Mesendoderm (in vitro differentiated cells): Measurements from ENCODE around the gene KIT.

ENCODE experiments used
- DNase-seq: peaks from one replicate; pipeline ENCODE4 v3.0.0; 2013
- H2AK5ac ChIP-seq: 2 replicates; pipeline ENCODE4 v1.6.1; 2013; ENCODE audit warnings: low read length, inconsistent platforms
- H2BK120ac ChIP-seq: 2 replicates; pipeline ENCODE4 v1.6.1; 2013; ENCODE audit warnings: low read depth, mild to moderate bottlenecking, low read length, moderate library complexity, mixed read lengths
- H2BK15ac ChIP-seq: replicated peaks from 2 replicates; pipeline ENCODE4 v1.6.1; 2013; ENCODE audit warnings: low read depth, mild to moderate bottlenecking, moderate library complexity
- H2BK5ac ChIP-seq: 2 replicates; pipeline ENCODE4 v1.6.1; 2013; ENCODE audit warnings: low read length, inconsistent platforms
- H3K18ac ChIP-seq: 2 replicates; pipeline ENCODE4 v1.6.1; 2013; ENCODE audit warnings: mild to moderate bottlenecking, low read length, mixed read lengths
- H3K23ac ChIP-seq: one replicate; pipeline ENCODE4 v1.6.1; 2013; ENCODE audit warnings: low read length
- H3K27ac ChIP-seq: 2 replicates; pipeline ENCODE4 v1.5.1; 2013; ENCODE audit warnings: low read depth, mild to moderate bottlenecking, inconsistent platforms, low read length, moderate library complexity
- H3K27me3 ChIP-seq: 2 replicates; pipeline ENCODE4 v1.6.1; 2013; ENCODE audit warnings: low read length, control low read depth, mild to moderate bottlenecking, inconsistent platforms; ENCODE audit not compliant: insufficient read depth, poor library complexity
- H3K36me3 ChIP-seq: 2 replicates; pipeline ENCODE4 v1.6.1; 2013; ENCODE audit warnings: low read length, inconsistent platforms; ENCODE audit not compliant: control insufficient read depth, insufficient read depth
- H3K4ac ChIP-seq: one replicate; pipeline ENCODE4 v1.6.1; 2013; ENCODE audit warnings: low read depth, mild to moderate bottlenecking, low read length, moderate library complexity
- H3K4me1 ChIP-seq: 2 replicates; pipeline ENCODE4 v1.6.1; 2013; ENCODE audit warnings: low read depth, low read length, inconsistent platforms; ENCODE audit not compliant: control insufficient read depth
- H3K4me2 ChIP-seq: 2 replicates; pipeline ENCODE4 v1.6.1; 2013; ENCODE audit warnings: low read length
- H3K4me3 ChIP-seq: 2 replicates; pipeline ENCODE4 v1.5.1; 2013; ENCODE audit warnings: mild to moderate bottlenecking, low read length
- H3K56ac ChIP-seq: one replicate; pipeline ENCODE4 v1.6.1; 2013; ENCODE audit warnings: low read length
- H3K79me1 ChIP-seq: 2 replicates; pipeline ENCODE4 v1.6.1; 2013; ENCODE audit warnings: low read length, inconsistent platforms
- H3K79me2 ChIP-seq: 2 replicates; pipeline ENCODE4 v1.6.1; 2013; ENCODE audit warnings: mild to moderate bottlenecking, low read length; ENCODE audit not compliant: control insufficient read depth, insufficient read depth
- H3K9ac ChIP-seq: 2 replicates; pipeline ENCODE4 v1.6.1; 2013; ENCODE audit warnings: low read length, inconsistent platforms
- H4K5ac ChIP-seq: one replicate; pipeline ENCODE4 v1.6.1; 2013; ENCODE audit warnings: low read length
- H4K8ac ChIP-seq: one replicate; pipeline ENCODE4 v1.6.1; 2013; ENCODE audit warnings: low read depth, mild to moderate bottlenecking, control low read depth, low read length, moderate library complexity
- WGBS: extraction: QIAGEN DNeasy Blood & Tissue Kit; methylation state at CpG from one replicate; pipeline ENCODE4 v1.1.7; 2013; ENCODE audit warnings: low lambda C conversion rate, missing lambda C conversion rate; ENCODE audit not compliant: insufficient coverage; ENCODE audit errors: extremely low coverage; 5-methylcytosine and 5-hydroxymethylcytosine counted together

The KIT gene

GRCh38 chr4:54717694-54718093 lies 59.9 kb downstream of the KIT start:
- H3K56ac ChIP-seq = no peak overlapping the region
- no peaks in the 10 kb centered on the region for H3K36me3 ChIP-seq
- no peaks in the 10 kb centered on the region for H3K79me1 ChIP-seq
- no peak overlapping the region for H4K8ac ChIP-seq
- no peaks in the 10 kb centered on the region for H3K4me1 ChIP-seq
- H3K9ac ChIP-seq = no peak overlapping the region
- H2AK5ac ChIP-seq = no peak overlapping the region
- H3K27me3 ChIP-seq = no peaks in the 10 kb centered on the region
- no peak overlapping the region for H2BK120ac ChIP-seq
- H3K27ac ChIP-seq = no peak overlapping the region
- no peak overlapping the region for H3K18ac ChIP-seq
- H3K23ac ChIP-seq = no peak overlapping the region
- H2BK5ac ChIP-seq = no peak overlapping the region
- no CpG with 5 or more reads among the region's 3 CpGs for WGBS
- H4K5ac ChIP-seq = no peak overlapping the region
- no peak overlapping the region for H3K4me3 ChIP-seq
- no peak for DNase-seq
- no peaks in the 10 kb centered on the region for H3K79me2 ChIP-seq
- no peak overlapping the region for H3K4ac ChIP-seq
- H3K4me2 ChIP-seq = no peak overlapping the region
- no peak overlapping the region for H2BK15ac ChIP-seq

- Histone ChIP-seq H3K79me1 (no peaks in the 10 kb centered on the region), H2BK5ac (no peak overlapping the region), H3K18ac (no peak overlapping the region), H4K5ac (no peak overlapping the region), H4K8ac (no peak overlapping the region), H3K23ac (no peak overlapping the region), H3K79me2 (no peaks in the 10 kb centered on the region), H3K4ac (no peak overlapping the region), H2AK5ac (no peak overlapping the region), H3K36me3 (no peaks in the 10 kb centered on the region), H3K56ac (no peak overlapping the region), H3K4me3 (no peak overlapping the region), H3K4me2 (no peak overlapping the region), H3K9ac (no peak overlapping the region), H3K27ac (no peak overlapping the region), H3K4me1 (no peaks in the 10 kb centered on the region), H2BK120ac (no peak overlapping the region), H2BK15ac (no peak overlapping the region), H3K27me3 (no peaks in the 10 kb centered on the region)
- no CpG with 5 or more reads among the region's 3 CpGs for WGBS
- DNase-seq = peak; percentile 16
Observed at GRCh38 chr4:54719378-54719777, 61.6 kb downstream of the KIT start.

DNA sequence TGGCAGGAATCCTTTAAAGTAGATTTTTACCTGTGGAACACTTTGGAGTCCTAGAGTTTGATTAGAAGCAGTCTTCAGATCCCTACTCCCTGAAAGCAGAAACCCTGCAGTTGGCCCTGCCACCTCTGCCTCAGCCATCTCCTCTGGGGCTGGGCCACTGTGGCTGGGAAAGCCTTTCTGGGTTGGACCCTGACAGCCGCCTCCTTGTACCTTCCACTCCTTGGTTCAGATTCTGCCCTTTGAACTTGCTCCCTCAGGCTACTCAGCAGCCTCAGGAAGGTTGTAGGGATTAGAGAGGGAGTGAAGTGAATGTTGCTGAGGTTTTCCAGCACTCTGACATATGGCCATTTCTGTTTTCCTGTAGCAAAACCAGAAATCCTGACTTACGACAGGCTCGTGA lies 65.5 kb downstream of the KIT start:
- no peak overlapping the region for H2BK120ac ChIP-seq
- H3K27ac ChIP-seq = no peak overlapping the region
- no peak overlapping the region for H4K8ac ChIP-seq
- H3K79me2 ChIP-seq = no peaks in the 10 kb centered on the region
- no peak overlapping the region for H3K18ac ChIP-seq
- no peak overlapping the region for H3K9ac ChIP-seq
- no peaks in the 10 kb centered on the region for H3K27me3 ChIP-seq
- no peaks in the 10 kb centered on the region for H3K79me1 ChIP-seq
- H3K4me1 ChIP-seq = no peaks in the 10 kb centered on the region
- no CpG with 5 or more reads among the region's 3 CpGs for WGBS
- H3K4me2 ChIP-seq = no peak overlapping the region
- H3K4me3 ChIP-seq = no peak overlapping the region
- no peak overlapping the region for H2BK15ac ChIP-seq
- H4K5ac ChIP-seq = no peak overlapping the region
- DNase-seq = no peak
- H3K23ac ChIP-seq = no peak overlapping the region
- no peak overlapping the region for H2AK5ac ChIP-seq
- H3K4ac ChIP-seq = no peak overlapping the region
- no peak overlapping the region for H2BK5ac ChIP-seq
- H3K56ac ChIP-seq = no peak overlapping the region
- no peaks in the 10 kb centered on the region for H3K36me3 ChIP-seq

DNA sequence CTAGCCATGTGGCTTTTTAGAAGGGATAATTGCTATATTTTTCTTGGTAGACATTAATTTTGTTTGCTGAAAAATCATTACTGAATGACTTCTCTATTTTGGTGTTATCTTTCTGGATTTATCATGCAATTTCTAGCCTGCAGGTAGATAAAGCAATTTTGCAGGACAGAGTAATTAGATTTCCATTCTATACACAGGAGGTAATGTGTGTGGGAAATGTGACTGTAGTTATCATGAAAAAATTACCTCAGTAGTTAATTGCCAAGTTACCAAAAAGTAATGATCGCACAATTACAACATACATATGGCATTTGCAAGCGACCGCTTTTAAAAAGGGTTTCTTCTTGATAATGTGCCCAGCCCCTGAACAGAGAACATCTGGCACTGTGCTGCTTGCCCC lies 66.1 kb downstream of the KIT start:
- H4K5ac ChIP-seq = no peak overlapping the region
- H2AK5ac ChIP-seq = no peak overlapping the region
- H3K4me1 ChIP-seq = no peaks in the 10 kb centered on the region
- H2BK5ac ChIP-seq = no peak overlapping the region
- H3K4ac ChIP-seq = no peak overlapping the region
- no peak overlapping the region for H2BK15ac ChIP-seq
- H3K27ac ChIP-seq = no peak overlapping the region
- no peak overlapping the region for H4K8ac ChIP-seq
- H3K79me2 ChIP-seq = no peaks in the 10 kb centered on the region
- H3K4me3 ChIP-seq = no peak overlapping the region
- WGBS = no CpG with 5 or more reads among the region's 3 CpGs
- no peaks in the 10 kb centered on the region for H3K36me3 ChIP-seq
- no peaks in the 10 kb centered on the region for H3K27me3 ChIP-seq
- H2BK120ac ChIP-seq = no peak overlapping the region
- no peak for DNase-seq
- H3K56ac ChIP-seq = no peak overlapping the region
- H3K18ac ChIP-seq = no peak overlapping the region
- no peak overlapping the region for H3K4me2 ChIP-seq
- H3K9ac ChIP-seq = no peak overlapping the region
- no peak overlapping the region for H3K23ac ChIP-seq
- no peaks in the 10 kb centered on the region for H3K79me1 ChIP-seq

- no CpG with 5 or more reads among the region's 2 CpGs for WGBS
- H2BK120ac ChIP-seq = no peak overlapping the region
- H3K23ac ChIP-seq = no peak overlapping the region
- H3K27ac ChIP-seq = no peak overlapping the region
- no peak overlapping the region for H3K4me2 ChIP-seq
- no peak overlapping the region for H3K18ac ChIP-seq
- H3K27me3 ChIP-seq = no peaks in the 10 kb centered on the region
- no peaks in the 10 kb centered on the region for H3K36me3 ChIP-seq
- H3K4ac ChIP-seq = no peak overlapping the region
- H4K8ac ChIP-seq = no peak overlapping the region
- H2BK5ac ChIP-seq = no peak overlapping the region
- H3K79me1 ChIP-seq = no peaks in the 10 kb centered on the region
- H3K4me3 ChIP-seq = no peak overlapping the region
- H3K79me2 ChIP-seq = no peaks in the 10 kb centered on the region
- no peak overlapping the region for H3K56ac ChIP-seq
- H2AK5ac ChIP-seq = no peak overlapping the region
- H2BK15ac ChIP-seq = no peak overlapping the region
- no peaks in the 10 kb centered on the region for H3K4me1 ChIP-seq
- H4K5ac ChIP-seq = no peak overlapping the region
- DNase-seq = no peak
- no peak overlapping the region for H3K9ac ChIP-seq
Observed at GRCh38 chr4:54726907-54727306, 69.2 kb downstream of the KIT start.

GRCh38 chr4:54727346-54727745 lies 69.6 kb downstream of the KIT start:
- no peaks in the 10 kb centered on the region for H3K79me1 ChIP-seq
- no peak overlapping the region for H3K56ac ChIP-seq
- H2AK5ac ChIP-seq = no peak overlapping the region
- DNase-seq = no peak
- no peak overlapping the region for H3K9ac ChIP-seq
- H3K4me3 ChIP-seq = no peak overlapping the region
- no peak overlapping the region for H3K4me2 ChIP-seq
- H2BK120ac ChIP-seq = no peak overlapping the region
- no peaks in the 10 kb centered on the region for H3K27me3 ChIP-seq
- H3K79me2 ChIP-seq = no peaks in the 10 kb centered on the region
- no peak overlapping the region for H2BK5ac ChIP-seq
- no peak overlapping the region for H3K27ac ChIP-seq
- H4K8ac ChIP-seq = no peak overlapping the region
- WGBS = no CpG with 5 or more reads among the region's 2 CpGs
- H3K23ac ChIP-seq = no peak overlapping the region
- H3K4me1 ChIP-seq = no peaks in the 10 kb centered on the region
- H4K5ac ChIP-seq = no peak overlapping the region
- no peak overlapping the region for H3K4ac ChIP-seq
- no peaks in the 10 kb centered on the region for H3K36me3 ChIP-seq
- no peak overlapping the region for H3K18ac ChIP-seq
- no peak overlapping the region for H2BK15ac ChIP-seq
